GM18498 (cell line): ENCODE measurements around the gene KCNB1.

ENCODE experiments used
- ATAC-seq: cut with Tn5 transposase; IDR thresholded peaks from one replicate; pipeline ENCODE4 v1.9.1; 2021; ENCODE audit warnings: mild to moderate bottlenecking, moderate library complexity; ENCODE audit not compliant: unreplicated experiment

The KCNB1 gene

DNA sequence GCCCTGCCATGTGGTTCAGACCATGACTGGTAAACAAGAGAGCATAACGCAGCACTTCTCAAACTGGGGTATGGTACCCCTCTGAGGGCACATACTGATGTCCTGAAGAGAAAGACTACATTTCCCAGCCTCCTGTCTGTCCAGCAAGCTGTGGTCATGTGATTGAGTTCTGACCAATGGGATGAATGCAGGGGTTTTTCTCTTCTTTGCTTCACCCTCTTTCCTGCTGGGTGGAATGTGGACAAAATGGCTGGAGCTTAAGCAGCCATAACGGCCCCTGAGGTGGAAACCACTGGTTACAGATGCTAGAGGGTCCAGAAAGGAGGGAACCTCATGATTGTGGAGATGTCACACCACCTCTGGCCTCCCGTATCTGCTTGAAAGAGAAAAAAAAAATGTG lies 19.4 kb upstream of the KCNB1 start:
- no peak for ATAC-seq

GRCh38 chr20:49497398-49497669 lies 14.9 kb upstream of the KCNB1 start:
- no peak for ATAC-seq

DNA sequence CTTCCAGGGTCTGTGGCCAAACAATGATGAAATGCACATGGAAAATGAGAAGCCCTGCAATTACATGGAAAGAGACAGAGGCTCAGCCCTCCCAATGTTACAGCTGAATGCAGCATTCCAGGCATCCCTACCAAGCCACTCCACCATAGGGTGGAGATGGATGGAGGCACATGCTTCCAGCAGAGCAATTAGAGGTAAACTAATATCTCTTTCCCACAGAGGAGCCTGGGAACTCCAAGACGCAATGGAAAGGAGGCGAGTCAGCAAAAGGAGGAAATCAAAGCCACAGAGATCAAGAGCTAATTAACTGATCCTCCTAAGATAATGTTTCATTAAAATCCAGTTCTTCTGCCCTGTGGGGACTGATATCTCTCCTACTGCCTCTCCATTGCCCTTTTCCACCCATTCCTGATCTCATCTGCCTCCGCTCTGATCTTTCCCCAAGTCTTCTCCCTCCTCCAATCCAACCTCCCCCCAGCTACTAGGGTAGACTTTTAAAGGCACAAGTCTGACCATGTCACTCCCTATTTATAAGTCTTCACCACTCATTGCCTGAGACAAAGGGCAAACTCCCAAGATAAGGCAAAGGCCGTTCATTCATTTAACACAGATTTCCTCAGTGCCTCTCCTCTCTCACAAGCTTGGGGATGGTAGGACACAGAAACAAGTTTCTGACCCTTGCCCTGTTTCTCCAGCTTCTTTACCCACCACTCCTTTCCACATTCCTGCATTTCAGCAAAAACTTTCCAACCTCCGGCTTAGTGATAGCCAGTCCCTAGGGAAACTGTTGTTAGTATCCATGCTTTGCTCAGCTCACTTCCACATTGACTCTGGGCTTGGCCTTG lies 14.3 kb upstream of the KCNB1 start:
- no peak for ATAC-seq

DNA sequence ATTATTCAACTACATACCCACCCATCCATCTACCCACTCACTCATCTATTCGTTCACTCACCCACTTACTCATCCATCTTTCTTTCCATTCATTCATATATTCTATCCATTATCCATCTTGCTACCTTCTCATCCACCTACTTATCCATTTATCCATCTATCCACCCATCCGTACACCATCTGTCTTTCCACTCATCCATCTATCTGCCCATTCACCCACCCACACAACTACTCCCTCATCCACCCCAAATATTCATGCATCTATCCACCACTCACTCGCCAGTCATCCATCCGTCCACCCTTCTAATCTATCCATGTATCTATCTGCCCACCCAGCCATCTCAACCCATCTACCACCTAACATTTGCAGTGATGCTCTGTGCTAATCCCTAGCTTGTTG lies 13.6 kb upstream of the KCNB1 start:
- ATAC-seq, result no peak

GRCh38 chr20:49490689-49491088 lies 8.2 kb upstream of the KCNB1 start:
- ATAC-seq, result no peak

- no peak for ATAC-seq
Observed at GRCh38 chr20:49489688-49490087, 7.2 kb upstream of the KCNB1 start.

- no peak for ATAC-seq
Observed at GRCh38 chr20:49486064-49486463, 3.6 kb upstream of the KCNB1 start.

GRCh38 chr20:49485563-49485962 lies 3.1 kb upstream of the KCNB1 start:
- ATAC-seq, result no peak

DNA sequence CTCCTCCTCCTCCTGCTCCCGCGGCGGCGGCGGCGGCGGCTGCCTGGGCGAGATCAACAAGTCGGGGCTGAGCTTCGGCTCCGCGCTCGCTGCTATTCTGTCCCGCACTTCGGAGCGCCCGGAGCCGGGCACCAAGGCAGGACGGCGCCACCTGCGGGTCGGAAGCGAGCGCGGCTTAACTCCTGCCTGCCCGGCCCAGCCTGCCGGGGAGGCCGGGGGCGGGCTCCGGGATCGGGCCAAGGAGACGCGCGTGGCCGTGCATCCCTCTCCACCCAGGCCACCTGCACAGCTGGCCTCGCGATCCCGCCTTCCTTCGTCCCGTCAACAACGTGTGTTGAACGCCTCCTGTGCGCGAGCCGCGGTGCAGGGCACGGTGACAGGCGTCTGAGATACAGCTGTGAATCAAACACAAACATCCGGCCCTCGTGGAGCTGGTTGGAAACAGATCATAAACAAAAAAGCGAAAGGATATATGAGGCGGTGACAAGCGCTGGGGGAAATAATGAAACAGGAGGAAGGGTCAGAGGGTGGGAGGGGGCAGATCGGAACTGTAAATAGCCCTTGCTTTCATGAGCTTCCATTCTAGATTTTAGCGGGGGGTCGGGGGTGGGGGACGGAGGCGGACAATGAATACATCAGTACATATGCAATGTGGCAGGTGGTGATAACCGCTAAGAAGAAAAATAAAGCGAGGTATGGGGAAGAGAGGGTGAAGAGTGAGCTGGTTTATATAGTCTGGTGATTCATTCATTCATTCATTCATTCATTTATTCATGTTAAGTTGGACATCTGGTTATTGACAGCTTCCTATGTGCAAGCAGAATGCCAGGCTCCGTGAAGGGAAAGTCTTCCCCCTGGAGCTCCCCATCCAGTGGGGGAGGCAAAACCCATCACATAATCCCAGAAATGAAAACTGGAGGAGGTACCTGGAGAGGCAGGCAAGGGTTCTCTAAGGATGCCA lies 2.0 kb upstream of the KCNB1 start:
- ATAC-seq, result no peak

GRCh38 chr20:49483696-49484123 lies 1.2 kb upstream of the KCNB1 start:
- ATAC-seq, result no peak

DNA sequence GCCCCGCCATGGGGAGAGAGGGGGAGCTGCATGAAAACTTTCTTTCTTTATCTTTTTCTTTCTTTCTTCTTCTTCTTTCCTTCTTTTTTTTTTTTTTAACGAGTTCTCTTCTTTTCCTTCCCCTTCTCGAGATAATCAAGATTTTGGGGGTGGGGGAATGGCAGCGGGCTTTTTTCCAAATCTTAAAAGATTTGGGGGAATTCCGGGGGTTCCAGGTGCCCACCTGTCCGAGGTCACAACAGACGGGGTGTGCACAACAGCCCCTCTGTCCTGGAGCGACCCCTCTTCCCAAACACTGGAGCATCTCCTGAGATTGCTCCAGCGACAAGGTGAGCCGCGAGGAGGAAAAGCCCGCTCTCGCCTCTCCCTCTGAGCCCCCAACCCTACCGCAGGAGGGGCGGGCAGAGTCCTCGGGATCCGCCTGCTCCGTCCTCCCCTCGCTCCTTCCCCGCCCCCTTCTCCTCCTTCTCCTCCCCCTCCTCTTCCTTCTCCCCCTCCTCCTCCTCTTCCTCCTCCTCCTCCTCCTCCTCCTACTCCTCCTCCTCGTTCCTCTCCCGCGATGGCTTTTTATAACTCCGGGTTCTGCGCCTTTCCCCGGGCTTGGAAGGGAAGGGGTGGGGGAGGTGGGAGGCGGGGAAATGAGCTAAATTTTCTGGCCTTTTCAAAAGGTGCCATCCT lies 689 bp upstream of the KCNB1 start:
- ATAC-seq, result no peak

DNA sequence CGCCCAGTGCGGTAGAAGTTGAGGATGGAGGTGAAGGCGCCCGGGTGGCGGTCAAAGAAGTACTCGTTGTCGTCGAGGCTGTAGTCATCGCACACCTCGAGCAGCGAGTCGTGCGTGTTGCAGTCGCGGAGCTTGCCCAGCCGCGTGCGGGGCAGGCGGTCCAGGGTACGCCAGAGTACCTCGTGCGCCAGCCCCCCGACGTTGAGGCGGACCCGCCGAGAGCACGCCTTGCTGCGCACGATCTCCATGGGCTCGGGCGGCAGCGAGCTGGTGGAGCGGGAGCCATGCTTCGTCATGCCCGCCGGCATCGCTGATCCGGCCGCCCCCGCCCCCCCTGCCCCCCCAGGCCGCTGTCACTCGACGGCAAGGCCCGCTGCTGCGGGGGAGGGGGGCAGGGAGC lies 295 bp downstream of the KCNB1 start:
- no peak for ATAC-seq

GRCh38 chr20:49481116-49481515 lies 1.4 kb downstream of the KCNB1 start:
- no peak for ATAC-seq

DNA sequence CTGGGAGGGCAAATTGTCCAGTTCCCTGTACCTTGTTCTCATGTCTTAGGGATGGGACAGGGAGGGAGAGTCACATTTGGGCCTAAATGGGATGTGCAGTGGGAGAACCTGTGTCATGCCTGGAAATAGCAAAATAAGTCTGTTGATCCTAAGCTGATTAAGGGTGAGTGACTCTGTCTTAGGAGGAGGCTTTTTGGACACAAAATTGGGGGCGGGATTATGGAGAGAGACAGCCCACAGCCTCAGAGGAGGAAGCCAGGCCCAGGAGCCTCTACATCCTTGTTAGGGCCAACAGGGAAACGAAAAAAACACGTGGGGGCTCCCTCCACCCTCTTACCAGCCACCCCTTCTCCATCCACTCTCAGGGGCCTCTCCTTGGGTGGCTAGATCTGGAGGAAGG lies 2.2 kb downstream of the KCNB1 start:
- ATAC-seq, result no peak

- no peak for ATAC-seq
Observed at GRCh38 chr20:49479785-49480184, 2.7 kb downstream of the KCNB1 start.

GRCh38 chr20:49478754-49479689 lies 3.4 kb downstream of the KCNB1 start:
- no peak for ATAC-seq

GRCh38 chr20:49478266-49478665 lies 4.2 kb downstream of the KCNB1 start:
- ATAC-seq, result no peak

DNA sequence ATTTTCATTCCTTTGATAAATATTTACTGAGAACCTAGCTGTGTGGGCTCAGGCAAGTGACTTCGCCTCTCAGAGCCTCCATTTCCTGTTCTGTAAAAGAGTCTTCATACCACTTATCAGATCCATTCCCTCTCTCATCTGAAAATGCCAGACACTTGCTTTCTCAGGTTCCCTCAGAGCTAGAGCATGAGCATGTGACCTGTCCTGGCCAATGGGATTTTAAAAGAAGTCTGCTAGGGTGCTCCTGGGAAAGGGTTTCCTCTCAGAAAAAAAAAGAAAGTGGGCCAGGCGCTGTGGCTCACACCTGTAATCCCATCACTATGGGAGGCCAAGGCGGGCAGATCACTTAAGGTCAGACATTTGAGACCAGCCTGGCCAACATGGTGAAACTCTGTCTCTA lies 5.3 kb downstream of the KCNB1 start:
- ATAC-seq, result no peak

- ATAC-seq, result no peak
Observed at GRCh38 chr20:49476016-49476355, 6.5 kb downstream of the KCNB1 start.

GRCh38 chr20:49475292-49476015 lies 7.0 kb downstream of the KCNB1 start:
- ATAC-seq, result no peak
